Smooth muscle cell (in vitro differentiated cells): ENCODE data around the gene SHOC2. TPM values are rescaled to one million over a fixed set of nuclear protein-coding genes. Genes with fewer than 3 reads are reported as not detected.

Source experiments
- DNase-seq: peaks from one replicate; lab custom pipeline; 2025; ENCODE audit not compliant: unreplicated experiment; lab: John Stamatoyannopoulos, UW
- H2AFZ ChIP-seq: fragments of 200-600 bp; sonication (generic); 2 replicates; pipeline ENCODE4 v1.6.0; 2016; ENCODE audit warnings: antibody characterized with exemption, low read depth, mild to moderate bottlenecking
- H3F3A ChIP-seq: fragments of 200-600 bp; sonication (generic); 2 replicates; pipeline ENCODE4 v1.6.0; 2017; ENCODE audit warnings: antibody characterized with exemption, low read depth
- H3K27ac ChIP-seq: fragments of 200-600 bp; sonication (generic); 2 replicates; pipeline ENCODE4 v1.5.1; 2016; ENCODE audit warnings: low read depth, mild to moderate bottlenecking
- H3K27me3 ChIP-seq: fragments of 200-600 bp; sonication (generic); 2 replicates; pipeline ENCODE4 v1.6.1; 2016; ENCODE audit warnings: low read depth, mild to moderate bottlenecking
- H3K36me3 ChIP-seq: fragments of 200-600 bp; sonication (generic); 2 replicates; pipeline ENCODE4 v1.5.1; 2016; ENCODE audit warnings: low read depth
- H3K4me1 ChIP-seq: fragments of 200-600 bp; sonication (generic); 2 replicates; pipeline ENCODE4 v1.5.1; 2016; ENCODE audit warnings: low read depth
- H3K4me2 ChIP-seq: fragments of 200-600 bp; sonication (generic); 2 replicates; pipeline ENCODE4 v1.6.0; 2016; ENCODE audit warnings: mild to moderate bottlenecking
- H3K4me3 ChIP-seq: fragments of 200-600 bp; sonication (generic); 2 replicates; pipeline ENCODE4 v1.5.1; 2016; ENCODE audit warnings: mild to moderate bottlenecking
- H3K79me2 ChIP-seq: fragments of 200-600 bp; sonication (generic); 2 replicates; pipeline ENCODE4 v1.6.0; 2016; ENCODE audit warnings: low read depth, mild to moderate bottlenecking
- H3K9ac ChIP-seq: fragments of 200-600 bp; sonication (generic); 2 replicates; pipeline ENCODE4 v1.6.0; 2016; ENCODE audit warnings: low read depth
- H3K9me3 ChIP-seq: fragments of 200-600 bp; sonication (generic); replicated peaks from 2 replicates; pipeline ENCODE4 v1.5.1; 2016; ENCODE audit warnings: low read depth
- H4K20me1 ChIP-seq: fragments of 200-600 bp; sonication (generic); 2 replicates; pipeline ENCODE4 v1.6.0; 2016; ENCODE audit warnings: low read depth
- WGBS: methylation state at CpG from one replicate; pipeline ENCODE4 v1.1.7; 2016; ENCODE audit warnings: low lambda C conversion rate; 5-methylcytosine and 5-hydroxymethylcytosine counted together
- polyA plus RNA-seq: library from polyadenylated mRNA; unstranded; fragments of >200 nt; fragmentation: Nextera tagmentation; extraction: Ambion mirVana; gene quantifications from 2 replicates; pipeline ENCODE4 v1.2.1, GENCODE V29; 2016
- total RNA-seq: library from RNA; depleted of rRNA; stranded (reverse); fragments of >200 nt; gene quantifications from 2 replicates; pipeline ENCODE4 v1.2.3, GENCODE V29; 2014
- TF ChIP-seq, protein P1 (sequence below): fragments of 200-600 bp; sonication (generic); IDR thresholded peaks from 2 replicates; pipeline ENCODE4 v1.5.1; 2017; ENCODE audit warnings: borderline replicate concordance, mild to moderate bottlenecking, antibody characterized with exemption; ENCODE audit not compliant: insufficient read depth, poor library complexity, severe bottlenecking

The SHOC2 gene
- total and polyA plus RNA-seq, 2 experiments from 2014 or later: 19.3 to 45.1 TPM

DNA sequence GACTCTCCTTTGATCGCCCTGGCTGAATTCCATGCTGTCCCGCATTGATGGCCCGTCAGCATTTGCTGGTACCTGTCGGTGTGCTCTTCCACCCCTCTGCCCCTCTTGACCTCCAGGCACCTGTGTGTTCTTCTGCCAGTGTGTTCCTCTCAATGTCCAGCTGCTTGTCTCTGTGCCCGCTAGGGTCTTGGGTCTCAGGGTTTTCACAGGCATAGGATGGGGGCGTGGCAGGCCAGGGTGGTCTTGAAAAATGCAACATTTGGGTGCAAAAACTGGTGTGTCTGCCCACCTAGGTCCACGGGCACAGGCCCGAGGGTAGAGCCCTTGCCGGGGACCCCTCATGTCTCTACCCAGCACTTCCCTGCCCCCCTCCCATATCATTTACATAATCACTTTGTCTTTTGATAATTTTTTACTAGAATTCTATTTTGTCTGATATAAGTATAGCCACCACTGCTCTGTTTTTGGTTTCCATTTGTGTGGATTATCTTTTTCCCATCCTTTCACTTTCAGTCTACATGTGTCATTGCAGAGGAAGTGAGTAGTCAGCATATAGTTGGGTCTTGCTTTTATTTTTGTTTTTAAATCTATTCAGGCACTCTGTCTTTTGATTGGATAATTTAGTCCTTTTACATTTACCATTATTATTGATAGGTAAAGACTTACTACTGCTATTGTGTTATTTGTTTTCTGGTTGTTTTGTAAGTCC lies 110.8 kb downstream of the SHOC2 start:
- Histone ChIP-seq H3F3A (no peaks in the 10 kb centered on the region), H3K9ac (no peak overlapping the region)

DNA sequence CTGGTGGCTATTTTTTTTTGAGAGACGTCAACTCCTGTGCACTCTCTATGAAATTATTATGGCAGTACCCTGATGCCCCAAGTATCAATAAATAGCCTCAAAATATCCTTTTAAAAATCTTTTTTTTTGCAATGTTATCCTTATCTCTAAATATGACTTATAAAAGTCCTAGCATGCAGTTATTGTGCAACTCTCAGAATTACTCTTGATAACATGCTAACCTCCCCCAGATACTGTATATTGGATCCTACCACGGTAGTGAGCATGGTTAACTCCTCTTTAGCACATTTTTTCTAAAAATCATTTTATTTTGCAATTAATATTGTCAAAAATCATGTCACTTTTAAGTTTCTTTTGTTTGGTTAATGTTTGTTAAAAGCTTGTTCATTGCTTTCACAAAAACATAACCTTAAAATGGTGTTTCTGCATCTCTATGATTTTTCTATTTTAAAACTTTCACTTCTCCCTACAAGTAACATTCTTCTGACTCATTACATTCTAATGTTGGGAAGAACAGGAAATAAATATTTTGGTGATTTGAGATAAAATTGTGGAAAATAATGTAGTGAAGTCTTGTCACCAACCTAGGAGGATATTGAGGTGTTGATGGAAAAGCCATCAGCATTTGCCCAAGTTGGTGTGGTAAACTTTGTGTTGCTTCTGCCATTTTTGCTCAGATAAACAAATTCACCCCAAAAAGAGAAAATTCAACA lies 115.3 kb downstream of the SHOC2 start:
- no peak overlapping the region for H3K4me2 ChIP-seq
- H3F3A ChIP-seq: no peaks in the 10 kb centered on the region
- no peaks in the 10 kb centered on the region for H4K20me1 ChIP-seq
- H3K9ac ChIP-seq: no peak overlapping the region
- no peak overlapping the region for H3K27ac ChIP-seq
- 95% methylated on average over 2 of the region's 2 CpGs for WGBS
- H3K4me1 ChIP-seq: no peaks in the 10 kb centered on the region
- TF ChIP-seq, protein P1, sequence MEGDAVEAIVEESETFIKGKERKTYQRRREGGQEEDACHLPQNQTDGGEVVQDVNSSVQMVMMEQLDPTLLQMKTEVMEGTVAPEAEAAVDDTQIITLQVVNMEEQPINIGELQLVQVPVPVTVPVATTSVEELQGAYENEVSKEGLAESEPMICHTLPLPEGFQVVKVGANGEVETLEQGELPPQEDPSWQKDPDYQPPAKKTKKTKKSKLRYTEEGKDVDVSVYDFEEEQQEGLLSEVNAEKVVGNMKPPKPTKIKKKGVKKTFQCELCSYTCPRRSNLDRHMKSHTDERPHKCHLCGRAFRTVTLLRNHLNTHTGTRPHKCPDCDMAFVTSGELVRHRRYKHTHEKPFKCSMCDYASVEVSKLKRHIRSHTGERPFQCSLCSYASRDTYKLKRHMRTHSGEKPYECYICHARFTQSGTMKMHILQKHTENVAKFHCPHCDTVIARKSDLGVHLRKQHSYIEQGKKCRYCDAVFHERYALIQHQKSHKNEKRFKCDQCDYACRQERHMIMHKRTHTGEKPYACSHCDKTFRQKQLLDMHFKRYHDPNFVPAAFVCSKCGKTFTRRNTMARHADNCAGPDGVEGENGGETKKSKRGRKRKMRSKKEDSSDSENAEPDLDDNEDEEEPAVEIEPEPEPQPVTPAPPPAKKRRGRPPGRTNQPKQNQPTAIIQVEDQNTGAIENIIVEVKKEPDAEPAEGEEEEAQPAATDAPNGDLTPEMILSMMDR: no peak
- H3K4me3 ChIP-seq: no peak overlapping the region
- no peaks in the 10 kb centered on the region for H3K9me3 ChIP-seq
- no peaks in the 10 kb centered on the region for H3K36me3 ChIP-seq
- H3K79me2 ChIP-seq: no peaks in the 10 kb centered on the region
- no peak for DNase-seq
- no peak overlapping the region for H2AFZ ChIP-seq
- H3K27me3 ChIP-seq: no peaks in the 10 kb centered on the region

More for the DNA sequence above, 110.8 kb downstream of the SHOC2 start:
- Histone ChIP-seq H3K4me1 (no peaks in the 10 kb centered on the region), H3K27ac (no peak overlapping the region), H2AFZ (no peak overlapping the region), H3K79me2 (no peaks in the 10 kb centered on the region), H3K4me2 (no peak overlapping the region), H3K9me3 (no peaks in the 10 kb centered on the region), H3K36me3 (peaks cover 8% of the 10 kb centered on the region), H4K20me1 (no peaks in the 10 kb centered on the region), H3K27me3 (no peaks in the 10 kb centered on the region), H3K4me3 (no peak overlapping the region)
- TF ChIP-seq, protein P1: no peak
- WGBS: 95% methylated on average over 9 of the region's 9 CpGs
- no peak for DNase-seq

DNA sequence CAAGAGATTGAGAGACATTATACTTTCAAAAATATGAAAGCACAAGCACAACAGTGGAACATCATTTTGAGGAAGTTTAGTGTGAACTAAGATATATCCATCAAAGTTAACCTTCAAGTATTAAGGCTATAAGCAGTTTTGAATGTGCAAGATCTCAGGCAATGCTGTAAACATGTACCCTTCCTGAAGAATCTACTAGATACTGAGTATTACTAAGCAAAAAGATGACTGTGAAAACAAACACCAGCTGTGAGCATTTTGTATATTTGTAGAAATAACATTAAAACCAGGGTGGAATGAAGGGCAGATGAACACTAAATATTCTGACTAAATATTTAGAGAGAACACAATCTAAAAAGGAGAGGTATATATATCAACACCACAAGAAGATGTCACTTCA lies 116.1 kb downstream of the SHOC2 start:
- no peaks in the 10 kb centered on the region for H3K79me2 ChIP-seq
- H3K9ac ChIP-seq: no peak overlapping the region
- no peak overlapping the region for H3K27ac ChIP-seq
- TF ChIP-seq, protein P1: no peak
- H3K4me3 ChIP-seq: no peak overlapping the region
- no peak overlapping the region for H2AFZ ChIP-seq
- H3K4me1 ChIP-seq: no peaks in the 10 kb centered on the region
- H3K9me3 ChIP-seq: no peaks in the 10 kb centered on the region
- no peaks in the 10 kb centered on the region for H3K27me3 ChIP-seq
- no peak overlapping the region for H3K4me2 ChIP-seq
- no peaks in the 10 kb centered on the region for H4K20me1 ChIP-seq
- no peaks in the 10 kb centered on the region for H3F3A ChIP-seq
- H3K36me3 ChIP-seq: no peaks in the 10 kb centered on the region
- no peak for DNase-seq
